Measurements from ENCODE around the gene PPFIA4.

PPFIA4 gene

GRCh38 chr1:203099805-203100515, 73.7 kb downstream of the PPFIA4 start:
- Mint-ChIP-seq H3K27me3 (peaks cover 4% of the 10 kb centered on the region), H3K4me3 (no peak overlapping the region), H3K9me3 (ENCODE audit: low read depth) (peaks cover 13% of the 10 kb centered on the region), H3K27ac (no peak overlapping the region), H3K4me1 (ENCODE audit: low read depth) (no peaks in the 10 kb centered on the region), H3K36me3 (peaks cover 2% of the 10 kb centered on the region)

GRCh38 chr1:203100516-203100869, 74.2 kb downstream of the PPFIA4 start:
- Mint-ChIP-seq H3K9me3 (ENCODE audit: low read depth) (peaks cover 11% of the 10 kb centered on the region), H3K27ac (no peak overlapping the region), H3K36me3 (peaks cover 2% of the 10 kb centered on the region), H3K4me3 (no peak overlapping the region), H3K4me1 (ENCODE audit: low read depth) (no peaks in the 10 kb centered on the region), H3K27me3 (peaks cover 4% of the 10 kb centered on the region)

DNA sequence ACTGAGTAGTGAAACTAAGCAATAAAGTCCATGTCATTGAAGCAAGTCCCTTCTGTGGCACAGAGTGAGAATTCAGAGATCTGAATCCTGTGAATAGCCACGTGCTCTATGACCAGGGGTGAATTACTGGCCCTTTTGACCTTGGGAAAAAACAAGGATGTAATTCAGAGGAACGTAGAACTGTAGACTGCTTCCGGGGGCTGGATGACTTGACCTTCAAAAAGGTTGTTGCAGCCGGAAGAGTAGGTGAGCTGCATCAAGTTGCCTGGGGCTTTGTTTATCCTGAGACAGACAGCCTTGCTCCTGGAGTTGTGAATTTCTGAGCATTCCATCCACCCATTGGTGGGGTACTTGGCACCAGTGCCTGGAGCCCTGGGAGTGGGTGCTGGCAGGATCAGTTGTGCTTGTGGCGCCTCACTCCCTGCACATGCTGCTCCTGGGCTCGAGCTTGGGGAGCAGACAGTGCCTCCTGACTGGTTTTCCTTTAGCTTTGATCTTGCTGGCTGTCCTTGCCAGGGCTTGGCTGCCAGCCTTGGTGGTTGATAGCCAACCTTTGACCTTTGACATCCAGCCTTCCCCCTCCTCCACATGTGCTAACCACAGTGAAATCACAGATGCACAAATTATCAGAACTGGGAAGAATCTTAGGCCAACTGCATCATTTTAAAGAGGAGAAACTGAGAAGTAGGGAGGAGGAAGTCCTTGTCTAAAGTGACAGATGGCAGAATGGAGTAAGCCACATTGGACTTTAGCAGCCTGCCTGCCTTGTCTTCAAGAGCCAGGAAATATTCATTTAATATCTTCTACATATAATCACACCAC, 75.7 kb downstream of the PPFIA4 start:
- H3K4me1 Mint-ChIP-seq (ENCODE audit: low read depth): no peaks in the 10 kb centered on the region
- peaks cover 4% of the 10 kb centered on the region for H3K27me3 Mint-ChIP-seq
- no peak overlapping the region for H3K4me3 Mint-ChIP-seq
- no peaks in the 10 kb centered on the region for H3K36me3 Mint-ChIP-seq
- peaks cover 6% of the 10 kb centered on the region for H3K9me3 Mint-ChIP-seq (ENCODE audit: low read depth)
- no peak overlapping the region for H3K27ac Mint-ChIP-seq

- H3K27ac Mint-ChIP-seq: no peak overlapping the region
- H3K4me3 Mint-ChIP-seq: no peak overlapping the region
- H3K36me3 Mint-ChIP-seq: no peaks in the 10 kb centered on the region
- peaks cover 6% of the 10 kb centered on the region for H3K9me3 Mint-ChIP-seq (ENCODE audit: low read depth)
- no peaks in the 10 kb centered on the region for H3K4me1 Mint-ChIP-seq (ENCODE audit: low read depth)
- H3K27me3 Mint-ChIP-seq: peaks cover 10% of the 10 kb centered on the region
These were observed 76.9 kb downstream of the PPFIA4 start for GRCh38 chr1:203103216-203103615.

DNA sequence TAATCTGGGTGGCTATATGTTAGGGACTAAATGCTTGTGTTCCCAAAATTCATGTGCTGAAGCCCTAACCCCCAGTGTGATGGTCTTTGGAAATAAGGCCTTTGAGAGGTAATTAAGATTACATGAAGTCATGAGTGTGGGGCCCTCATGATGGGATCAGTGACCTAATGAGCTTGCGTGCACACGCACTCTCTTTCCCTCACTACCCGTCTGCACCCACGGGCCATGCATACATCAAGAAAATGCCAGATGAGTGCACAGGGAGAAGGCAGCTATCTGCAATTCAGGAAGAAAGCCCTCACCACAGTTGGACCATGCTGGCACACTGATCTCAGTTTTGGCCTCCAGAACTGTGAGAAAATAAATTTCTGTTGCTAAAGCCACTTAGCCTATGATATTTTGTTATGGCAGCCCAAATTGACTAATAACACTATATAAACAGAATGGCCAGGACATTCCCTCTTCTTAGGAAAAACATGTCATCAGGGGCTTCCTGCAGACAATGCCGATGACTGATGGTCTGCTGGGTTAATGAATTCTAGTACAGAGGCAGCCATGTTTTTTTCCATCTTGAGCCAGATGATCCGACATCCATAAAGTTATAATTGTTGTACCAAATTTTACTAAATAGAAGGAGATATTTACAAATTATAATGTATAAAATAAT, 77.7 kb downstream of the PPFIA4 start:
- H3K4me1 Mint-ChIP-seq (ENCODE audit: low read depth): no peaks in the 10 kb centered on the region
- H3K9me3 Mint-ChIP-seq (ENCODE audit: low read depth): peaks cover 6% of the 10 kb centered on the region
- H3K27me3 Mint-ChIP-seq: peaks cover 15% of the 10 kb centered on the region
- no peak overlapping the region for H3K27ac Mint-ChIP-seq
- no peak overlapping the region for H3K4me3 Mint-ChIP-seq
- no peaks in the 10 kb centered on the region for H3K36me3 Mint-ChIP-seq

DNA sequence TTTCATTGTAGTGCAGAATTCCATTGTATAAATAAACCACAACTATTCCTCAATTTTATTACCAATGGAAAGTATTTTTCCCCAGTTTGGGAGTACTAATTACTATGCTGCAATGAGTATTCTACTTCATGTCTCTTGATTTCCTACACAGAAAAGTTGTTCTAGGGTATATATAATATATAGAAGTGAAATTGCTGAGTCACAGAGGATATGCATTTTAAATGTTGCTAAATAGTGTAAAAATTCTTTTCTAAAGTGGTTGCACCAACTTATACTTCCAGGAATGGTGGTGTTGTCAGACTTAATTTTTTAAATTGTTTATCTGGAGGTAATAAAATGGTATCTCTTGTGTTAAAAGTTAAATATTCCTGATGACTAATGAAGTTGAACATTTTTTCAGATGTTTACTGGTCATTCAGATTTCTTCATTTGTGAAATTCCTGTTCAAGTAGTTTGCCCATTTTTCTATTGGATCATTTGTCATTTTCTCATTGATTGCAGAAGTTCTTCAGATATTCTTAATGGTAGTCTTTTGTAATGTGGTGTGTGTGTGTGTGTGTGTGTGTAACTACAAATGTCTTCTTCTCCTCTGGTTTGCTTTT, 78.6 kb downstream of the PPFIA4 start:
- H3K9me3 Mint-ChIP-seq (ENCODE audit: low read depth): peaks cover 6% of the 10 kb centered on the region
- no peaks in the 10 kb centered on the region for H3K4me1 Mint-ChIP-seq (ENCODE audit: low read depth)
- no peaks in the 10 kb centered on the region for H3K36me3 Mint-ChIP-seq
- no peak overlapping the region for H3K27ac Mint-ChIP-seq
- peaks cover 22% of the 10 kb centered on the region for H3K27me3 Mint-ChIP-seq
- no peak overlapping the region for H3K4me3 Mint-ChIP-seq

GRCh38 chr1:203112475-203112874, 86.2 kb downstream of the PPFIA4 start:
- Mint-ChIP-seq H3K36me3 (no peaks in the 10 kb centered on the region), H3K27me3 (peaks cover 20% of the 10 kb centered on the region), H3K4me3 (no peak overlapping the region), H3K4me1 (ENCODE audit: low read depth) (no peaks in the 10 kb centered on the region), H3K9me3 (ENCODE audit: low read depth) (no peaks in the 10 kb centered on the region), H3K27ac (no peak overlapping the region)

DNA sequence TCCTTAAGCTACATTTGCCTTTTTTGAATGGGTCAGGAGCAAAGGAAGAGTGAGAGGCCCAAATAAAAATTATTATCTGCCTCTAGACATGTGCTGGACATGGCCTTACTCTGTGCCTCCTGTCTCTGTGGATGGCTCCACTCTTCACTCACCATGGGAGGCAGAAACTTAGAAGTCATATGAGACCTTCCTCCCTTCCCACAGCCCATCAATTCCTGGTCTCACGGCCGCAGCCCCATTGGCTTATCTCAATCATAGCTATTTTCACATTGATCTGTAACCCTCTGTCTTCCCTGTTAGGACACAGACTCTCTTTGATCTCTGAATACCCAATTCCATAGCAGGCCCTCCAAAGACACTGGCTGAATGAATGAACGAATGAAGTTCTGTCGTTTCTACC, 87.0 kb downstream of the PPFIA4 start:
- Mint-ChIP-seq H3K4me3 (no peak overlapping the region), H3K36me3 (no peaks in the 10 kb centered on the region), H3K4me1 (ENCODE audit: low read depth) (peaks cover 2% of the 10 kb centered on the region), H3K27ac (no peak overlapping the region), H3K9me3 (ENCODE audit: low read depth) (no peaks in the 10 kb centered on the region), H3K27me3 (peaks cover 20% of the 10 kb centered on the region)

- Mint-ChIP-seq H3K27me3 (peaks cover 18% of the 10 kb centered on the region), H3K36me3 (no peaks in the 10 kb centered on the region), H3K4me3 (no peak overlapping the region), H3K4me1 (ENCODE audit: low read depth) (peaks cover 2% of the 10 kb centered on the region), H3K9me3 (ENCODE audit: low read depth) (no peaks in the 10 kb centered on the region), H3K27ac (no peak overlapping the region)
These were observed 87.9 kb downstream of the PPFIA4 start for GRCh38 chr1:203114202-203114601.

DNA sequence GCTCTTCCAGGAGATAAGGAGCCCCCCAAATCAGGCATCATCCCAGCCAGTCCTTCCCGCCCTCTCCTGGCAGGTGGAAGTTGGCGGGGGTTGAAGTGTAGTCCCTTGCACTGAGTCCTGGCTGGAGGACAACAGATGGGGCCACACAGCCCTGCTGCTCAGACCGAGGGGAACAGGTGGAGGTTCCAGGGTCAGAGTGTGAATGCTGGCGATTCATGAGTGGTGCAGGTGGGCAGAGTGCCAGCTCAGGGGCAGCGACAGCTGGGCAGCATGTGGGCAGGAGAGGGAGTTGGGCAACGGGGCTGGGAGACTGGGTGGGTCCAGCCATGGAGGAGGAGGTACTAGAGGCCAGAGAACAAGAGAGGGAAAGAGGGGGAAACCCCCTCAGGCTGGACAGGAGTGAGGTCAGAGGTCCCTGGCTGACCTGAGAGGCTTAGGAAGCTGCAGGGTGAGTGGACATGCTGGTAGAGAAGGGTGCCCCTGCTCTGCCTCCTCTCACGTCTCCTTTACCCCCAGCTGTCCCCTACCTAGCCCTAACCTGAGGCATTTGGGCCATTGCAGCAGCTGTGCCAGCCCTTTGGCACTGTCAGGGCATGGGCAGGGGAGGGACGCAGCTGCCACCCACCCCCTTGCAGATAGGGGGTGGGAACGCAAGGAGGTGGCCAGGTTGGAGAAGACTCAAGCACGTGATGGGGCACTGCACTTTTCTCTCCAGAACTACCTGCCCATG, 90.0 kb downstream of the PPFIA4 start:
- H3K27ac Mint-ChIP-seq: no peak overlapping the region
- peaks cover 2% of the 10 kb centered on the region for H3K4me1 Mint-ChIP-seq (ENCODE audit: low read depth)
- no peaks in the 10 kb centered on the region for H3K36me3 Mint-ChIP-seq
- H3K27me3 Mint-ChIP-seq: peaks cover 25% of the 10 kb centered on the region
- H3K4me3 Mint-ChIP-seq: no peak overlapping the region
- H3K9me3 Mint-ChIP-seq (ENCODE audit: low read depth): no peaks in the 10 kb centered on the region

- no peaks in the 10 kb centered on the region for H3K9me3 Mint-ChIP-seq (ENCODE audit: low read depth)
- H3K4me1 Mint-ChIP-seq (ENCODE audit: low read depth): peaks cover 5% of the 10 kb centered on the region
- peaks cover 32% of the 10 kb centered on the region for H3K27me3 Mint-ChIP-seq
These were observed 91.6 kb downstream of the PPFIA4 start for GRCh38 chr1:203117611-203118575.

GRCh38 chr1:203120325-203121153, 94.2 kb downstream of the PPFIA4 start:
- peaks cover 39% of the 10 kb centered on the region for H3K27me3 Mint-ChIP-seq
- H3K36me3 Mint-ChIP-seq: no peaks in the 10 kb centered on the region

More at GRCh38 chr1:203117611-203118575, 91.6 kb downstream of the PPFIA4 start:
- Mint-ChIP-seq H3K27ac (no peak overlapping the region), H3K36me3 (no peaks in the 10 kb centered on the region), H3K4me3 (no peak overlapping the region)

More at GRCh38 chr1:203120325-203121153, 94.2 kb downstream of the PPFIA4 start:
- Mint-ChIP-seq H3K4me1 (ENCODE audit: low read depth) (peaks cover 5% of the 10 kb centered on the region), H3K4me3 (no peak overlapping the region), H3K9me3 (ENCODE audit: low read depth) (no peaks in the 10 kb centered on the region), H3K27ac (no peak overlapping the region)
